CD4-positive, CD25-positive, alpha-beta regulatory T cell (primary cell): Measurements from ENCODE around the gene PCNT. TPM values are rescaled to one million over a fixed set of nuclear protein-coding genes. Genes with fewer than 3 reads are reported as not detected.

Experiments used
- ATAC-seq, 2 donors: fragments of 150-1000 bp; cut with Tn5 transposase; one replicate each; pipeline ENCODE4 v1.10.0; 2021; ENCODE audit warnings: low read depth in 2 of 2, moderate number of reproducible peaks in 2 of 2, moderate library complexity in 1 of 2
- DNase-seq, 3 donors: peaks; one replicate each; pipeline versions ENCODE4 v3.0.0 to v3.0.0-alpha.2; 2012 to 2022; ENCODE audit warnings: mixed read lengths in 1 of 3
- H3K27ac ChIP-seq: one replicate; pipeline ENCODE4 v1.7.0; 2013; ENCODE audit warnings: mild to moderate bottlenecking, low read length; ENCODE audit not compliant: insufficient read depth, poor library complexity, severe bottlenecking
- H3K27me3 ChIP-seq: one replicate; pipeline ENCODE4 v1.7.0; 2013; ENCODE audit warnings: low read length; ENCODE audit not compliant: control insufficient read depth, insufficient read depth
- H3K36me3 ChIP-seq: one replicate; pipeline ENCODE4 v1.7.0; 2013; ENCODE audit warnings: mild to moderate bottlenecking, low read length, moderate library complexity; ENCODE audit not compliant: control insufficient read depth, insufficient read depth
- H3K4me1 ChIP-seq: 2 replicates; pipeline ENCODE4 v1.7.0; 2013; ENCODE audit warnings: mild to moderate bottlenecking, low read length; ENCODE audit not compliant: insufficient read depth, control insufficient read depth, poor library complexity, severe bottlenecking
- H3K4me3 ChIP-seq: one replicate; pipeline ENCODE4 v1.7.0; 2013; ENCODE audit warnings: low read depth, mild to moderate bottlenecking, low read length, moderate library complexity
- H3K9me3 ChIP-seq, 2 experiments: 1 replicate in 1 of 2; 2 replicates in 1 of 2; pipeline ENCODE4 v1.7.0; 2013; ENCODE audit warnings: low read length in 2 of 2, mild to moderate bottlenecking in 1 of 2, moderate library complexity in 1 of 2; ENCODE audit not compliant: control insufficient read depth in 2 of 2
- H3K27ac Mint-ChIP-seq, 3 donors: one replicate each; pipeline ENCODE4 v1.8.0; 2020 to 2022; ENCODE audit warnings: mild to moderate bottlenecking in 3 of 3, mixed read lengths in 3 of 3, moderate library complexity in 2 of 3
- H3K27me3 Mint-ChIP-seq: one replicate; pipeline ENCODE4 v1.8.0; 2022; ENCODE audit warnings: mild to moderate bottlenecking, mixed read lengths
- H3K36me3 Mint-ChIP-seq: one replicate; pipeline ENCODE4 v1.8.0; 2020; ENCODE audit warnings: mixed read lengths
- H3K4me1 Mint-ChIP-seq, 4 donors: one replicate each; pipeline ENCODE4 v1.8.0; 2020 to 2022; ENCODE audit warnings: mixed read lengths in 4 of 4, mild to moderate bottlenecking in 1 of 4
- H3K4me3 Mint-ChIP-seq, 4 donors: one replicate each; pipeline ENCODE4 v1.8.0; 2020 to 2022; ENCODE audit warnings: mild to moderate bottlenecking in 4 of 4, mixed read lengths in 4 of 4, moderate library complexity in 3 of 4
- H3K9me3 Mint-ChIP-seq, 7 donors: one replicate each; pipeline ENCODE4 v1.8.0; 2020 to 2022; ENCODE audit warnings: mixed read lengths in 7 of 7, mild to moderate bottlenecking in 3 of 7, moderate library complexity in 2 of 7
- polyA plus RNA-seq, 4 donors: library from polyadenylated mRNA; unstranded; fragments of 300-500 nt; fragmentation: Illumina TruSeq; gene quantifications; one replicate each; pipeline ENCODE4 v1.2.3, GENCODE V29; 2021
- total RNA-seq: library from RNA; stranded (reverse); gene quantifications from one replicate; pipeline ENCODE4 v1.2.3, GENCODE V29; 2022

The PCNT gene
- total and polyA plus RNA-seq, 5 donors from 2014 or later: 5.3 to 64.5 (median 10.5) TPM

GRCh38 chr21:46286648-46287002 is 37.3 kb upstream of the PCNT start:
- Histone ChIP-seq H3K27me3 (no peaks in the 10 kb centered on the region), H3K9me3 (no peaks in the 10 kb centered on the region), H3K27ac (peak overlapping the region; percentile 92), H3K4me1 (peaks cover 48% of the 10 kb centered on the region), H3K36me3 (peaks cover 8% of the 10 kb centered on the region), H3K4me3 (peak overlapping the region; percentile 90)
- peak overlapping the region; percentile 92 to 98 (median 98) for H3K27ac Mint-ChIP-seq
- peaks cover 0 to 2% (median 0%) of the 10 kb centered on the region in 7 donors for H3K9me3 Mint-ChIP-seq
- peaks cover 27% of the 10 kb centered on the region for H3K36me3 Mint-ChIP-seq
- H3K4me1 Mint-ChIP-seq: peaks cover 20 to 72% (median 44%) of the 10 kb centered on the region in 4 donors
- ATAC-seq: peak in 1 of 2 donors; percentile 10
- no peak for DNase-seq
- H3K4me3 Mint-ChIP-seq: peak overlapping the region; percentile 88 to 100 (median 98)
- no peaks in the 10 kb centered on the region for H3K27me3 Mint-ChIP-seq

- peaks cover 39% of the 10 kb centered on the region for H3K4me1 ChIP-seq
- peaks cover 7% of the 10 kb centered on the region for H3K36me3 ChIP-seq
- Mint-ChIP-seq H3K36me3 (peaks cover 32% of the 10 kb centered on the region), H3K27me3 (no peaks in the 10 kb centered on the region), H3K4me1 (peaks cover 20 to 65% (median 44%) of the 10 kb centered on the region in 4 donors), H3K4me3 (peak overlapping the region in 3 of 4 donors; percentile 88 to 100 (median 98)), H3K9me3 (no peaks in the 10 kb centered on the region), H3K27ac (no peak overlapping the region)
- ATAC-seq: no peak
- H3K27me3 ChIP-seq: no peaks in the 10 kb centered on the region
- DNase-seq: no peak
- no peak overlapping the region for H3K27ac ChIP-seq
- H3K4me3 ChIP-seq: no peak overlapping the region
- no peaks in the 10 kb centered on the region for H3K9me3 ChIP-seq
Measured at GRCh38 chr21:46287541-46287940, 36.4 kb upstream of the PCNT start.

DNA sequence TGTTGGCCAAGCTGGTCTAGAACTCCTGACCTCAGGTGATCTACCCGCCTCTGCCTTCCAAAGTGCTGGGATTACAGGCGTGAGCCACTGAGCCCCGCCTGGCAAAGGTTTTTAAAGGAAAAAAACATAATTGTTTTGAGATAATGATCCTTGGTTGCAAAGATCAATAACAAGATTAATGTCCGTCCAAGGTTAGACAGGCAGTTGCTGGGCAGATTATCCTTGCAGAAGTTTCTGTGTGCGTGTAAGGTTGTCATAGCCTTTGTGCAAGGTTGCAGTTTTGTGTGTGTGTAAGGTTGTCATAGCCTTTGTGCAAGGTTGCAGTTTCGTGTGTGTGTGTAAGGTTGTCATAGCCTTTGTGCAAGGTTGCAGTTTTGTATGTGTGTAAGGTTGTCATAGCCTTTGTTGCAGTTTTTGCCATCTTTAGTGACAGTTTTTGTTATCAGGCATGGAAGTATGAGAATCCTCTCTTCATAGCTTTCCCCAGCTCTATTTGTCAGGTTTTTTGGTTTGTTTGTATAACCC is 34.2 kb upstream of the PCNT start:
- peak overlapping the region in 2 of 4 donors; percentile 6 to 30 for H3K4me3 Mint-ChIP-seq
- no peaks in the 10 kb centered on the region for H3K9me3 Mint-ChIP-seq
- no peaks in the 10 kb centered on the region for H3K9me3 ChIP-seq
- H3K27ac ChIP-seq: no peak overlapping the region
- H3K36me3 Mint-ChIP-seq: peaks cover 25% of the 10 kb centered on the region
- ATAC-seq (no peak), DNase-seq (no peak)
- H3K27me3 Mint-ChIP-seq: no peaks in the 10 kb centered on the region
- peaks cover 18% of the 10 kb centered on the region for H3K4me1 ChIP-seq
- H3K4me1 Mint-ChIP-seq: peaks cover 10 to 48% (median 30%) of the 10 kb centered on the region in 4 donors
- peaks cover 7% of the 10 kb centered on the region for H3K36me3 ChIP-seq
- H3K27me3 ChIP-seq: no peaks in the 10 kb centered on the region
- H3K27ac Mint-ChIP-seq: peak overlapping the region in 1 of 3 donors; percentile 80
- no peak overlapping the region for H3K4me3 ChIP-seq

DNA sequence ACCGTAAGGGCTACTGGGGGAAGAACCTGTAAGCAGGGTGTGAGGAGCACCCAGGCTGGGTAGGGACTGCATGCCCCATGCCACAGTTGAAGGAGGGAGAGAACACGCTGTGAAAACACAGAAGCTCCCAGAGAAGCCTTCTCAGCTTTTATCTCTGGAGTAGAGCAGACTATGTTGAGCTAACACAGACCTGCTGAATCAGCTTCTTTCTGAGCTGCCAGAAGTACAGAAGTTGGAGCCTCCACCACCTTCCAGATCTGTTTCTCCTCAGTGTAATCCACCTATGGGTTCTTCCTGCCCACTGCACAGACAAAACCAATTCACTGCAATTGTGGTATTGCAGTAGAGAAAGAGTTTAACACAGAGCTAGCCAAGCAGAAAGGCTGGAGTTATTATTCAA is 32.4 kb upstream of the PCNT start:
- Mint-ChIP-seq H3K36me3 (peaks cover 19% of the 10 kb centered on the region), H3K4me1 (peaks cover 4 to 41% (median 23%) of the 10 kb centered on the region in 4 donors), H3K9me3 (peaks cover 0 to 3% (median 0%) of the 10 kb centered on the region in 7 donors), H3K27ac (no peak overlapping the region), H3K27me3 (no peaks in the 10 kb centered on the region), H3K4me3 (no peak overlapping the region)
- no peaks in the 10 kb centered on the region for H3K9me3 ChIP-seq
- H3K4me3 ChIP-seq: no peak overlapping the region
- DNase-seq (no peak), ATAC-seq (no peak)
- H3K36me3 ChIP-seq: peaks cover 7% of the 10 kb centered on the region
- H3K27me3 ChIP-seq: no peaks in the 10 kb centered on the region
- peaks cover 8% of the 10 kb centered on the region for H3K4me1 ChIP-seq
- H3K27ac ChIP-seq: no peak overlapping the region

- DNase-seq: no peak
- Mint-ChIP-seq H3K4me3 (no peak overlapping the region), H3K9me3 (peaks cover 0 to 3% (median 0%) of the 10 kb centered on the region in 7 donors), H3K36me3 (peaks cover 13% of the 10 kb centered on the region), H3K27me3 (no peaks in the 10 kb centered on the region), H3K4me1 (peaks cover 0 to 23% (median 6%) of the 10 kb centered on the region in 4 donors), H3K27ac (peak overlapping the region in 1 of 3 donors; percentile 20)
- Histone ChIP-seq H3K4me3 (no peak overlapping the region), H3K4me1 (peaks cover 10% of the 10 kb centered on the region), H3K36me3 (peaks cover 7% of the 10 kb centered on the region), H3K27ac (no peak overlapping the region), H3K9me3 (no peaks in the 10 kb centered on the region), H3K27me3 (peaks cover 2% of the 10 kb centered on the region)
- ATAC-seq: no peak
Measured at GRCh38 chr21:46294647-46295176, 29.2 kb upstream of the PCNT start.

DNA sequence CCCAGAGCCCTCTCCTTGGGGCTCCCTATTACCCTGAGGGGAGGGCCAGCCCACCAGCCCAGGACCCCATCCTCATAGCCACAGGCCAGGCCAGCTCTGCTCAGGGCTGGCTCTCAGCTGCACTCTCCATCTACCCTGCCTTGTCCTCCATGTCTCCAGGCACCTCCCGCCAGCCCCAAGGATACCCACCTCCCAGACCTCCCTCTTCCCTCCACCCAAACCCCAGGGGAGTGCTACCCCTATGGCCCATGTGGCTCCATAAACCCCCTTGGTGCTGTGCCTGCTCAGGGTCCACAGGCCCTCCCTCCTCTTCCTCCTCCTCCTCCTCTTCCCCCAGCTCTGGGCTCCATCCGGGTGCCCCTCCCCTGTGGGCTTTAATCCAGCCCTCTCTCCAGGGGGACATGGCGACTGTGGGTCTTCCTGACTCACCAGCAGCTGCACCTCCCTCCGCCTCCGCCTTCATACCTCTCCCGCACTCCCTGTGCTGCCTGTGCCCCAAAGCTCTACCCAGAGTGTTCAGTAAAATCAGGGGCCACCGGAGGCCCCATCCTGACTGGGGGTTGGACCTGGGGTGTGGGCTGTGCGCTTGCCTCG is 28.7 kb upstream of the PCNT start:
- peaks cover 7% of the 10 kb centered on the region for H3K36me3 ChIP-seq
- Mint-ChIP-seq H3K4me3 (peak overlapping the region in 1 of 4 donors; percentile 88), H3K9me3 (peaks cover 0 to 3% (median 0%) of the 10 kb centered on the region in 7 donors), H3K36me3 (peaks cover 13% of the 10 kb centered on the region), H3K27ac (peak overlapping the region in 1 of 3 donors; percentile 71), H3K4me1 (peaks cover 0 to 21% (median 3%) of the 10 kb centered on the region in 4 donors), H3K27me3 (no peaks in the 10 kb centered on the region)
- H3K4me1 ChIP-seq: peaks cover 10% of the 10 kb centered on the region
- DNase-seq (no peak), ATAC-seq (no peak)
- H3K9me3 ChIP-seq: no peaks in the 10 kb centered on the region
- no peak overlapping the region for H3K4me3 ChIP-seq
- H3K27ac ChIP-seq: no peak overlapping the region
- peaks cover 2% of the 10 kb centered on the region for H3K27me3 ChIP-seq

GRCh38 chr21:46295996-46296752 is 27.8 kb upstream of the PCNT start:
- Mint-ChIP-seq H3K4me3 (peak overlapping the region; percentile 69 to 90 (median 76)), H3K4me1 (peaks cover 0 to 18% (median 3%) of the 10 kb centered on the region in 4 donors), H3K27me3 (no peaks in the 10 kb centered on the region), H3K27ac (peak overlapping the region in 2 of 3 donors; percentile 35 to 43), H3K36me3 (peaks cover 8% of the 10 kb centered on the region), H3K9me3 (peaks cover 0 to 3% (median 0%) of the 10 kb centered on the region in 7 donors)
- H3K9me3 ChIP-seq: no peaks in the 10 kb centered on the region
- H3K27ac ChIP-seq: no peak overlapping the region
- peak; percentile 75 to 88 for ATAC-seq
- peak; percentile 44 to 80 (median 51) for DNase-seq
- peaks cover 10% of the 10 kb centered on the region for H3K4me1 ChIP-seq
- H3K4me3 ChIP-seq: peak overlapping the region; percentile 26
- peaks cover 2% of the 10 kb centered on the region for H3K27me3 ChIP-seq
- peaks cover 7% of the 10 kb centered on the region for H3K36me3 ChIP-seq
